ENCODE measurements around the gene TNIK. TPM values are rescaled to one million over a fixed set of nuclear protein-coding genes. Genes with fewer than 3 reads are reported as not detected.

TNIK gene
- polyA plus RNA-seq, 1 of the 3 experiments (the other 2 are of a cell fraction): 19.4 TPM

DNA sequence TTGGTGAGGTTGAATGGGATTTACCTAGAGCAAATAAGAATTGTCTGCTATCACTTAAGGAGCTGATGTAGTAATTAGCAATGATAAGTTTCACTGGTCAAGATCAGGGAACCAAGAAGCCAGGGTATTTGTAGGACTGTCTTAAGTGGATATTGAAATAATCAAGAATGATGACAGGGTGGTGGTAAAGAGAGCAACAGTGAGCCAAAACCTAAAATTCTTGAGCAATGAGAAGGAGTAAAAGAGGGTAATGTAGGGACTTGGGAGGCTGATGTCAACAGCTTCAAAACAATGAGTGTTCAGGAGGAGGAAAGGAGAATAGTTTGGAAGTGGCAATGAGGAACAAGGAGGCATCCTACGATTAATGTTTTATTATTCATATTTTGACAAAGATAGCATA lies 402.1 kb downstream of the TNIK start (continued):
- TF ChIP-seq EP300 (IDR thresholded peaks at IDR 0.05; ENCODE audit: borderline replicate concordance in 1 of 2, low read depth in 1 of 2, low read length in 1 of 2) (peak in 1 of 2 experiments; percentile 47; a peak in 1 of 4 replicates), ELF1 (IDR thresholded peaks at IDR 0.05) (no peak), RXRA (IDR thresholded peaks at IDR 0.05; ENCODE audit: borderline replicate concordance, low read depth) (no peak), TAF1 (IDR thresholded peaks at IDR 0.05; ENCODE audit: borderline replicate concordance, low read depth, low read length) (no peak), GABPA (IDR thresholded peaks at IDR 0.05; ENCODE audit: low read depth) (no peak), SMC3 (IDR thresholded peaks at IDR 0.05; ENCODE audit: low read depth, low read length) (no peak), PBX3 (IDR thresholded peaks at IDR 0.05) (peak; percentile 65), RAD21 (IDR thresholded peaks at IDR 0.05; ENCODE audit: low read length) (no peak), MXI1 (IDR thresholded peaks at IDR 0.05; ENCODE audit: low read depth, low read length) (no peak), TCF12 (IDR thresholded peaks at IDR 0.05) (peak; percentile 50; the same call in 1 of the 2 replicates), FOSL2 (IDR thresholded peaks at IDR 0.05; ENCODE audit: borderline replicate concordance, low read depth) (peak; percentile 15; the same call in 1 of the 2 replicates), YY1 (IDR thresholded peaks at IDR 0.05; ENCODE audit: low read depth) (no peak), RCOR1 (IDR thresholded peaks at IDR 0.05; ENCODE audit: low read length) (no peak), NRF1 (IDR thresholded peaks at IDR 0.05; ENCODE audit: low read depth, low read length) (no peak), SIN3A (IDR thresholded peaks at IDR 0.05; ENCODE audit: borderline replicate concordance, low read depth, low read length) (no peak), RFX5 (IDR thresholded peaks at IDR 0.05; ENCODE audit: low read length) (no peak), TEAD4 (IDR thresholded peaks at IDR 0.05; ENCODE audit: borderline replicate concordance, insufficient read depth) (no peak), MEF2A (IDR thresholded peaks at IDR 0.05; ENCODE audit: borderline replicate concordance, low read depth) (no peak), NFIC (IDR thresholded peaks at IDR 0.05; ENCODE audit: borderline replicate concordance) (peak; percentile 42; the same call in 1 of the 2 replicates), JUND (IDR thresholded peaks at IDR 0.05) (peak; percentile 28; the same call in 1 of the 2 replicates), MAX (IDR thresholded peaks at IDR 0.05; ENCODE audit: low read depth) (no peak)
- TF ChIP-seq, protein P1, sequence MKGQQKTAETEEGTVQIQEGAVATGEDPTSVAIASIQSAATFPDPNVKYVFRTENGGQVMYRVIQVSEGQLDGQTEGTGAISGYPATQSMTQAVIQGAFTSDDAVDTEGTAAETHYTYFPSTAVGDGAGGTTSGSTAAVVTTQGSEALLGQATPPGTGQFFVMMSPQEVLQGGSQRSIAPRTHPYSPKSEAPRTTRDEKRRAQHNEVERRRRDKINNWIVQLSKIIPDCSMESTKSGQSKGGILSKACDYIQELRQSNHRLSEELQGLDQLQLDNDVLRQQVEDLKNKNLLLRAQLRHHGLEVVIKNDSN (IDR thresholded peaks at IDR 0.05; ENCODE audit: borderline replicate concordance, low read depth): no peak
- TF ChIP-seq, protein P2, sequence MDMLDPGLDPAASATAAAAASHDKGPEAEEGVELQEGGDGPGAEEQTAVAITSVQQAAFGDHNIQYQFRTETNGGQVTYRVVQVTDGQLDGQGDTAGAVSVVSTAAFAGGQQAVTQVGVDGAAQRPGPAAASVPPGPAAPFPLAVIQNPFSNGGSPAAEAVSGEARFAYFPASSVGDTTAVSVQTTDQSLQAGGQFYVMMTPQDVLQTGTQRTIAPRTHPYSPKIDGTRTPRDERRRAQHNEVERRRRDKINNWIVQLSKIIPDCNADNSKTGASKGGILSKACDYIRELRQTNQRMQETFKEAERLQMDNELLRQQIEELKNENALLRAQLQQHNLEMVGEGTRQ (IDR thresholded peaks at IDR 0.05; ENCODE audit: borderline replicate concordance, low read depth, low read length): no peak
